K562 (cell line): ENCODE results near the gene LAMA4. TPM values are rescaled to one million over a fixed set of nuclear protein-coding genes. Genes with fewer than 3 reads are reported as not detected.

Source experiments
- ATAC-seq: fragments of 200-7000 bp; cut with Tn5 transposase; 3 replicates; pipeline ENCODE4 v1.9.1; 2020; ENCODE audit warnings: moderate library complexity
- BruUV-seq: library from RNA; stranded (reverse); fragments of 400-500 nt; replicated peaks from 2 replicates; lab custom pipeline; 2021; lab: Mats Ljungman, UMichigan
- CTCF ChIA-PET: fragments of 300-600 bp; formaldehyde crosslinking; extraction: SDS; loops from one replicate; lab custom pipeline; 2021; ENCODE audit warnings: low intra/inter-chr PET ratio; lab: Yijun Ruan, JAX
- POLR2A ChIA-PET: fragments of 300-600, 350-650 bp; sonication (Branson Sonifier 250); formaldehyde crosslinking; extraction: SDS; loops from one replicate; lab custom pipeline; 2021; ENCODE audit warnings: antibody characterized with exemption, inconsistent platforms; lab: Yijun Ruan, JAX
- DNase-seq, 4 experiments: peaks; one replicate each; pipeline versions ENCODE4 v3.0.0 to v3.0.0-alpha.2; 2011 to 2018; ENCODE audit warnings: low spot score in 3 of 4, mixed read lengths in 3 of 4; ENCODE audit errors: extremely low read depth in 1 of 4
- FAIRE-seq: peaks from 2 replicates; lab custom pipeline; 2011; peaks lifted over from hg19 to GRCh38; lab: Jason Lieb, UNC
- H2AFZ ChIP-seq: 2 replicates; pipeline ENCODE4 v1.6.0; 2011; ENCODE audit warnings: low read depth, low read length, control low read depth, inconsistent platforms
- H3K27ac ChIP-seq: fragments of 200-600 bp; 3 replicates; pipeline ENCODE4 v1.8.0; 2011; ENCODE audit warnings: low read depth, mild to moderate bottlenecking, control low read depth, inconsistent platforms, low read length, moderate library complexity, mixed read lengths; ENCODE audit errors: extremely low read depth
- H3K27me3 ChIP-seq, 2 experiments: fragments of 300-600 bp in 1 of 2; 2 replicates in 1 of 2; 3 replicates in 1 of 2; pipeline versions ENCODE4 v1.6.0 to v1.8.0; 2011; ENCODE audit warnings: inconsistent platforms in 2 of 2, low read length in 2 of 2, mild to moderate bottlenecking in 1 of 2, mixed read lengths in 1 of 2, moderate library complexity in 1 of 2; ENCODE audit not compliant: control insufficient read depth in 2 of 2, insufficient read depth in 2 of 2
- H3K36me3 ChIP-seq: fragments of 300-600 bp; 3 replicates; pipeline ENCODE4 v1.8.0; 2011; ENCODE audit warnings: mild to moderate bottlenecking, low read length, inconsistent platforms; ENCODE audit not compliant: control insufficient read depth, insufficient read depth
- H3K4me1 ChIP-seq, 2 experiments: fragments of 200-600 bp in 1 of 2; replicated peaks in 1 of 2; 2 replicates in 1 of 2; 3 replicates in 1 of 2; pipeline versions ENCODE4 v1.5.1 to v1.8.0; 2011; ENCODE audit warnings: inconsistent platforms in 2 of 2, low read length in 2 of 2, mild to moderate bottlenecking in 1 of 2, mixed read lengths in 1 of 2, moderate library complexity in 1 of 2; ENCODE audit not compliant: control insufficient read depth in 2 of 2, insufficient read depth in 2 of 2
- H3K4me2 ChIP-seq: 2 replicates; pipeline ENCODE4 v1.6.1; 2011; ENCODE audit warnings: low read length, control low read depth, inconsistent platforms, mixed read lengths; ENCODE audit not compliant: insufficient read depth
- H3K4me3 ChIP-seq: fragments of 200-600 bp; sonication (generic), shearing (Covaris generic); 2 replicates; pipeline ENCODE4 v1.5.1; 2016; ENCODE audit warnings: control low read depth, inconsistent platforms
- H3K79me2 ChIP-seq: fragments of 200-600 bp; 3 replicates; pipeline ENCODE4 v1.8.0; 2011; ENCODE audit warnings: low read length, inconsistent platforms; ENCODE audit not compliant: control insufficient read depth, insufficient read depth
- H3K9ac ChIP-seq, 2 experiments: 2 replicates each; pipeline versions ENCODE4 v1.6.0 to v1.6.1; 2011; ENCODE audit warnings: low read depth in 2 of 2, low read length in 2 of 2, control low read depth in 1 of 2, inconsistent platforms in 1 of 2, mild to moderate bottlenecking in 1 of 2, mixed read lengths in 1 of 2; ENCODE audit not compliant: insufficient read depth in 1 of 2
- H3K9me1 ChIP-seq: one replicate; pipeline ENCODE4 v1.6.0; 2011; ENCODE audit warnings: inconsistent platforms, mild to moderate bottlenecking, low read length, moderate library complexity; ENCODE audit not compliant: control insufficient read depth, insufficient read depth
- H3K9me3 ChIP-seq: replicated peaks from 2 replicates; pipeline ENCODE4 v1.5.1; 2011; ENCODE audit warnings: low read depth, low read length, inconsistent platforms; ENCODE audit not compliant: control insufficient read depth, insufficient read depth
- H4K20me1 ChIP-seq: replicated peaks from 2 replicates; pipeline ENCODE4 v1.6.1; 2011; ENCODE audit warnings: low read length, inconsistent platforms, mixed read lengths; ENCODE audit not compliant: control insufficient read depth, insufficient read depth
- FOXK2 ChIP-seq, 2 experiments: fragments of 450-650 bp; IDR thresholded peaks in 1 of 2; conservative IDR thresholded peaks in 1 of 2; 2 replicates each; pipeline ENCODE4 v1.6.1; 2016; ENCODE audit warnings: low read depth in 2 of 2, mild to moderate bottlenecking in 1 of 2
- GATAD2B ChIP-seq: fragments of 450-650 bp; IDR thresholded peaks from 2 replicates; pipeline ENCODE4 v1.6.1; 2017; ENCODE audit warnings: mild to moderate bottlenecking, borderline replicate concordance
- NRF1 ChIP-seq, 2 experiments: fragments of 450-650 bp; IDR thresholded peaks in 1 of 2; conservative IDR thresholded peaks in 1 of 2; 2 replicates each; pipeline ENCODE4 v1.6.1; 2014; ENCODE audit warnings: mild to moderate bottlenecking in 2 of 2
- PKNOX1 ChIP-seq: fragments of 450-650 bp; IDR thresholded peaks from 2 replicates; pipeline ENCODE4 v1.6.1; 2016
- POU5F1 ChIP-seq: fragments of 150-350 bp; IDR thresholded peaks from 2 replicates; pipeline ENCODE4 v1.6.1; 2014; ENCODE audit warnings: borderline replicate concordance, low read length, low read depth, mild to moderate bottlenecking; ENCODE audit not compliant: partially characterized antibody
- PPARD ChIP-seq: fragments of 250-450 bp; sonication (Bioruptor Pico); IDR thresholded peaks from 2 replicates; pipeline ENCODE4 v1.8.0; 2022; ENCODE audit warnings: inconsistent platforms, mild to moderate bottlenecking, moderate library complexity
- PTBP1 ChIP-seq: fragments of 200-400 bp; formaldehyde crosslinking; IDR thresholded peaks from 2 replicates; pipeline ENCODE4 v1.6.1; 2017; ENCODE audit warnings: low read depth, low read length
- SMARCB1 ChIP-seq: IDR thresholded peaks from 2 replicates; pipeline ENCODE4 v1.6.1; 2011; ENCODE audit warnings: improper control_type of control experiment, low read depth; ENCODE audit not compliant: insufficient read length
- TAF1 ChIP-seq: IDR thresholded peaks from 2 replicates; pipeline ENCODE4 v1.6.1; 2011; ENCODE audit warnings: mild to moderate bottlenecking, low read length, moderate library complexity; ENCODE audit not compliant: insufficient read depth, control insufficient read depth, severe bottlenecking; ENCODE audit errors: extremely low read depth
- ZBTB7A ChIP-seq: IDR thresholded peaks from 2 replicates; pipeline ENCODE4 v1.6.1; 2011; ENCODE audit warnings: low read depth, mild to moderate bottlenecking, low read length, moderate library complexity, borderline replicate concordance; ENCODE audit not compliant: control insufficient read depth
- ZNF212 ChIP-seq: fragments of 450-650 bp; formaldehyde crosslinking; IDR thresholded peaks from 2 replicates; pipeline ENCODE4 v1.4.0; 2020; ENCODE audit warnings: mild to moderate bottlenecking
- ZNF444 ChIP-seq: fragments of 250-450 bp; sonication (Bioruptor Pico); IDR thresholded peaks from 2 replicates; pipeline ENCODE4 v1.4.0; 2020; ENCODE audit warnings: mild to moderate bottlenecking, moderate library complexity
- ZNF764 ChIP-seq: fragments of 250-450 bp; sonication (Bioruptor Pico); IDR thresholded peaks from 2 replicates; pipeline ENCODE4 v1.4.0; 2020; ENCODE audit warnings: low read depth, mild to moderate bottlenecking, moderate library complexity
- WGBS: fragments of 100-300 bp; shearing (Covaris generic); methylation state at CpG from one replicate; pipeline ENCODE4 v1.1.6; 2016; ENCODE audit warnings: low coverage, mixed read lengths; ENCODE audit not compliant: insufficient coverage; ENCODE audit errors: missing lambda C conversion rate; 5-methylcytosine and 5-hydroxymethylcytosine counted together
- in situ Hi-C: fragments of 300-500 bp; cut with MboI; formaldehyde crosslinking; loops from 4 replicates; pipeline ENCODE4 v1.15.0; 2018; ENCODE audit warnings: inconsistent platforms, mixed read lengths
- intact Hi-C: fragments of 100-400 bp; cut with micrococcal nuclease; formaldehyde crosslinking; loops from 2 replicates; pipeline ENCODE4 v1.14.2; 2022
- polyA plus RNA-seq, 8 experiments: library from polyadenylated mRNA; depleted of rRNA in 4 of 8; stranded (reverse) in 5 of 8; unstranded in 3 of 8; fragments of >200 nt; fragmentation: Nextera tagmentation in 2 of 8; fragmentation: Illumina TruSeq in 1 of 8; extraction: Ambion mirVana in 2 of 8; extraction: Trizol in 1 of 8; gene quantifications; 2 replicates each; pipeline versions ENCODE4 v1.2.1 to v1.2.3, GENCODE V29; 2011 to 2014; ENCODE audit warnings: inconsistent platforms in 1 of 8, missing spikeins in 1 of 8
- total RNA-seq, 7 experiments: library from RNA; depleted of rRNA in 6 of 7; stranded (reverse); fragments of >200 nt in 6 of 7; fragmentation: Illumina TruSeq in 2 of 7; extraction: Trizol in 2 of 7; gene quantifications; 2 replicates each; pipeline versions ENCODE4 v1.2.1 to v1.2.3, GENCODE V29; 2011 to 2021; ENCODE audit warnings: low replicate concordance in 1 of 7
- TF ChIP-seq, protein P1 (sequence below), 3 experiments: fragments of 200-800 bp in 1 of 3; fragments of 250-450 bp in 1 of 3; fragments of 450-650 bp in 1 of 3; sonication (Bioruptor Pico) in 1 of 3; sonication (Bioruptor generic) in 1 of 3; formaldehyde crosslinking in 1 of 3; IDR thresholded peaks; 2 replicates each; pipeline versions ENCODE4 v1.6.1 to v1.8.0; 2016 to 2022; ENCODE audit warnings: mild to moderate bottlenecking in 2 of 3, missing genetic modification characterization in 2 of 3, missing compliant biosample characterization in 1 of 3, moderate library complexity in 1 of 3

LAMA4 gene
- total and polyA plus RNA-seq, 9 of the 15 experiments (the other 6 are each of a cell fraction or from before 2014, with no cell fraction given) = 0.05 to 2.9 (median 0.51) TPM

DNA sequence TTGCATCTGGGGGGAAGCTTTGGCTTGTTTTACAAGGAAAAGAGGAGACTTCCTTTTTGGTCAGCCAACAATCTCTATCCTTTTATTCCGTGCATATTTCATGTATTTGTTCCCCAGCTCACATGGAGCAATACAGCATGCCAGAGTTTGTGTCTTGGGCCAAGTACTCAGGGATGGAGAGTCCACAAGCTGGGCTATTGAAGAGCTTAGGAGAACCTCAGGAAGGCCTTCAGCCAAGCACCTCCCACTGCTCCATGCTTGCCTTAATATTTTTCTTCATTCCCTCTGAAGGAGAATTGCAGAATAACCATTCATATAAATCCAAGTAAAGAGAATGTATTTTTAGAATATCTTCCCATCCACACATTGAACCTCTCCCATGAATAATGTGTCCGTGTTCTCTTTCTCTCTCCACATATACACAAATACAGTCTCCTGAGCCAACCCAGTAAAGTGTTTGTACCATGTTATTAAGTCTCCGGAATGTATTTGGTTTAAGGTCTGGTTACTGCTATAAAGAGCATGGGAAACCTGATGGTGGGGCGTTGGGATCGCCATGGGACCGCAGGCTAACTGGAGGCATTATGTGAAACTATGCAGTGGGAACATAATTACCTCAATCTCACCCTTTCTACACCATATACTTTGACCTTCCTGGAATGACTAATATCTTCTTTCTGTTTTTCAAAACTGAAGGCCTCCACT lies 3.0 kb downstream of the LAMA4 start:
- intact Hi-C loops = no loop called here
- CTCF ChIA-PET = no interaction called here
- no peak for FAIRE-seq
- Histone ChIP-seq H3K4me1 (peaks cover 0 to 5% of the 10 kb centered on the region in 2 experiments; a peak in 1 of 5 replicates), H4K20me1 (no peaks in the 10 kb centered on the region), H3K9me3 (no peaks in the 10 kb centered on the region), H3K4me2 (no peak overlapping the region), H3K36me3 (no peaks in the 10 kb centered on the region), H3K27ac (no peak overlapping the region), H2AFZ (no peak overlapping the region), H3K79me2 (no peaks in the 10 kb centered on the region), H3K4me3 (no peak overlapping the region), H3K9me1 (no peaks in the 10 kb centered on the region), H3K27me3 (peaks cover 9 to 14% of the 10 kb centered on the region in 2 experiments; a peak in 3 of 5 replicates), H3K9ac (no peak overlapping the region)
- DNase-seq = no peak
- WGBS = under 1% methylated on average over 6 of the region's 6 CpGs
- BruUV-seq = no TSS peak
- TF ChIP-seq ZNF764 (no peak), PPARD (CRISPR knock-in tag) (no peak), FOXK2 (conservative IDR thresholded peaks at IDR 0.05 in 1 of 2, IDR thresholded peaks at IDR 0.05 in 1 of 2; ENCODE audit: low read depth in 2 of 2) (no peak), TAF1 (no peak), POU5F1 (no peak), ZBTB7A (no peak), ZNF444 (CRISPR knock-in tag) (no peak), NRF1 (conservative IDR thresholded peaks at IDR 0.05 in 1 of 2, IDR thresholded peaks at IDR 0.05 in 1 of 2) (no peak), GATAD2B (no peak), SMARCB1 (no peak), PKNOX1 (no peak), PTBP1 (no peak), ZNF212 (no peak)
- TF ChIP-seq, protein P1, sequence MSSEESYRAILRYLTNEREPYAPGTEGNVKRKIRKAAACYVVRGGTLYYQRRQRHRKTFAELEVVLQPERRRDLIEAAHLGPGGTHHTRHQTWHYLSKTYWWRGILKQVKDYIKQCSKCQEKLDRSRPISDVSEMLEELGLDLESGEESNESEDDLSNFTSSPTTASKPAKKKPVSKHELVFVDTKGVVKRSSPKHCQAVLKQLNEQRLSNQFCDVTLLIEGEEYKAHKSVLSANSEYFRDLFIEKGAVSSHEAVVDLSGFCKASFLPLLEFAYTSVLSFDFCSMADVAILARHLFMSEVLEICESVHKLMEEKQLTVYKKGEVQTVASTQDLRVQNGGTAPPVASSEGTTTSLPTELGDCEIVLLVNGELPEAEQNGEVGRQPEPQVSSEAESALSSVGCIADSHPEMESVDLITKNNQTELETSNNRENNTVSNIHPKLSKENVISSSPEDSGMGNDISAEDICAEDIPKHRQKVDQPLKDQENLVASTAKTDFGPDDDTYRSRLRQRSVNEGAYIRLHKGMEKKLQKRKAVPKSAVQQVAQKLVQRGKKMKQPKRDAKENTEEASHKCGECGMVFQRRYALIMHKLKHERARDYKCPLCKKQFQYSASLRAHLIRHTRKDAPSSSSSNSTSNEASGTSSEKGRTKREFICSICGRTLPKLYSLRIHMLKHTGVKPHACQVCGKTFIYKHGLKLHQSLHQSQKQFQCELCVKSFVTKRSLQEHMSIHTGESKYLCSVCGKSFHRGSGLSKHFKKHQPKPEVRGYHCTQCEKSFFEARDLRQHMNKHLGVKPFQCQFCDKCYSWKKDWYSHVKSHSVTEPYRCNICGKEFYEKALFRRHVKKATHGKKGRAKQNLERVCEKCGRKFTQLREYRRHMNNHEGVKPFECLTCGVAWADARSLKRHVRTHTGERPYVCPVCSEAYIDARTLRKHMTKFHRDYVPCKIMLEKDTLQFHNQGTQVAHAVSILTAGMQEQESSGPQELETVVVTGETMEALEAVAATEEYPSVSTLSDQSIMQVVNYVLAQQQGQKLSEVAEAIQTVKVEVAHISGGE (CRISPR knock-in tag; IDR thresholded peaks at IDR 0.05) = no peak
- POLR2A ChIA-PET = no interaction called here
- in situ Hi-C loops = no loop called here
- no peak for ATAC-seq
